ENCODE data around the gene MAT2A. TPM values are rescaled to one million over a fixed set of nuclear protein-coding genes. Genes with fewer than 3 reads are reported as not detected.
A peak's percentile ranks its signal among the peaks of the same experiment; 100 is the strongest.

The MAT2A gene
- total and polyA plus RNA-seq, 9 of the 15 experiments (the other 6 are each of a cell fraction or from before 2014, with no cell fraction given), result 130 to 1,027 (median 240) TPM

- Histone ChIP-seq H3K4me2 (ENCODE audit: insufficient read depth, low read length) (peak overlapping the region; percentile 98), H2AFZ (ENCODE audit: low read depth, low read length) (no peak overlapping the region), H4K20me1 (replicated peaks; ENCODE audit: control insufficient read depth, insufficient read depth, low read length) (peaks cover 40% of the 10 kb centered on the region), H3K9me3 (replicated peaks; ENCODE audit: control insufficient read depth, insufficient read depth, low read depth, low read length) (no peaks in the 10 kb centered on the region), H3K36me3 (ENCODE audit: control insufficient read depth, insufficient read depth, low read length) (peaks cover 65% of the 10 kb centered on the region), H3K9me1 (ENCODE audit: control insufficient read depth, insufficient read depth, low read length) (peaks cover 3% of the 10 kb centered on the region), H3K27me3 (ENCODE audit: control insufficient read depth in 2 of 2, insufficient read depth in 2 of 2, low read length in 2 of 2) (no peaks in the 10 kb centered on the region), H3K79me2 (ENCODE audit: control insufficient read depth, insufficient read depth, low read length) (peaks cover 62% of the 10 kb centered on the region), H3K4me3 (peak overlapping the region; percentile 68; the same call in 1 of the 2 replicates), H3K27ac (ENCODE audit: extremely low read depth, low read depth, low read length) (peak overlapping the region; percentile 31), H3K4me1 (replicated peaks in 1 of 2; ENCODE audit: control insufficient read depth in 2 of 2, insufficient read depth in 2 of 2, low read length in 2 of 2) (peaks cover 9 to 24% of the 10 kb centered on the region in 2 experiments), H3K9ac (ENCODE audit: insufficient read depth in 1 of 2, low read depth in 2 of 2, low read length in 2 of 2) (peak overlapping the region in 1 of 2 experiments; percentile 100; a peak in 2 of 4 replicates)
- CTCF ChIA-PET (ENCODE audit: low intra/inter-chr PET ratio), result no interaction called here
- in situ Hi-C loops (cut with MboI) (no loop called here), intact Hi-C loops (cut with micrococcal nuclease) (no loop called here)
- WGBS (ENCODE audit: insufficient coverage, low coverage, missing lambda C conversion rate), result 66% methylated on average over 5 of the region's 5 CpGs
- DNase-seq (ENCODE audit: extremely low read depth in 1 of 4, low spot score in 3 of 4) (no peak), FAIRE-seq (no peak), ATAC-seq (no peak)
- POLR2A ChIA-PET, result interaction anchor here (0.6 to 24.3 kb wide), 13 partner anchors 11 to 211 kb away, joined by 4 to 1576 read pairs (median 7); partner anchors contain the start of genes CAPG, GGCX, SH2D6 and VAMP8
- no peak for TF ChIP-seq DPF2 (IDR thresholded peaks at IDR 0.05)
- peak; percentile 21 for TF ChIP-seq POLR2A (conservative IDR thresholded peaks at IDR 0.05)
- TF ChIP-seq ZBED1 (IDR thresholded peaks at IDR 0.05), result no peak
- TF ChIP-seq SIN3B (IDR thresholded peaks at IDR 0.05; ENCODE audit: low read depth), result no peak
- 0 out of 2 replicates have a peak, but pooled peaks have one; percentile 42 for TF ChIP-seq BRD4 (IDR thresholded peaks at IDR 0.05)
- TF ChIP-seq ATF7 (IDR thresholded peaks at IDR 0.05), result no peak
- no peak for TF ChIP-seq ZNF780A (CRISPR knock-in tag; IDR thresholded peaks at IDR 0.05)
- TF ChIP-seq HEY1 (CRISPR knock-in tag; IDR thresholded peaks at IDR 0.05; ENCODE audit: borderline replicate concordance), result no peak
- no peak for TF ChIP-seq SMAD4 (CRISPR knock-in tag; conservative IDR thresholded peaks at IDR 0.05)
- no peak for TF ChIP-seq STAT6 (CRISPR knock-in tag; IDR thresholded peaks at IDR 0.05)
- no peak for TF ChIP-seq CLOCK (CRISPR knock-in tag; IDR thresholded peaks at IDR 0.05; ENCODE audit: borderline replicate concordance)
- TF ChIP-seq MYNN (IDR thresholded peaks at IDR 0.05), result no peak
- TF ChIP-seq MYNN (CRISPR knock-in tag; IDR thresholded peaks at IDR 0.05), result no peak
- TF ChIP-seq CHD1 (IDR thresholded peaks at IDR 0.05; ENCODE audit: low read length), result peak; percentile 5
- peak; percentile 42; the same call in 1 of the 2 replicates for TF ChIP-seq HNRNPL (IDR thresholded peaks at IDR 0.05; ENCODE audit: low read depth, low read length)
- BruUV-seq (replicated peaks), result no TSS peak
Observed at GRCh38 chr2:85541753-85542457, 2.9 kb downstream of the MAT2A start.

Data from K562 (cell line).